ENCODE data around the gene GNRHR.
"Not testable (repeated sequence)": the region's sequence is repeated elsewhere in the genome, so short reads cannot be mapped to it uniquely, and the experiment has no call there.

Gene GNRHR

GRCh38 chr4:67754288-67754687, at the start of gene GNRHR:
Gene GNRHR (minus strand): TSS chr4:67754388. CDS start chr4:67754335, 53 bp downstream.
- no peak for DNase-seq (ENCODE audit: low read depth)

GRCh38 chr4:67796810-67797209, 42.6 kb upstream of the GNRHR start:
- no peak for DNase-seq (ENCODE audit: low read depth)

GRCh38 chr4:67790721-67791120, 36.5 kb upstream of the GNRHR start:
- no peak for DNase-seq (ENCODE audit: low read depth)

- no peak for DNase-seq (ENCODE audit: low read depth)
These were observed 33.1 kb upstream of the GNRHR start for GRCh38 chr4:67787311-67787710.

DNA sequence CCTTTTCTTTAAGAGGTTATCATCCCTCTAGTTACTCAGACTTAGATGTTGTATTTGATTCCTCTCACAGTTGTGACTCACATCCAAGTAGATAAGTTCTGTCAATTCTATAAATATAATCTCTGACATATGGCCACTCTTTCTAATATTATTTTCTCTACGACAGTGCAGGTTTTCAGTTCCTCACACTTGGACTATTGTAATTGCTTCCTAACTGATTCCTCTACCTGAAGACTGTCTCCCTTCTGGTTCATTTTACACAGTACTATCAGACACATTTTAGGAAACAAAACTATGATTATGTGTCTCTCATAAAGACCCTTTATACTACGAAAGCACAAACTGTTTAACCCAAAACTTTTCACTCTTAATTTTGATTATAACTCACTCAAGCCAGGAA, 31.3 kb upstream of the GNRHR start:
- DNase-seq (ENCODE audit: low read depth): no peak

GRCh38 chr4:67779631-67780030, 25.4 kb upstream of the GNRHR start:
- DNase-seq (ENCODE audit: low read depth): no peak

- DNase-seq (ENCODE audit: low read depth): no peak
These were observed 22.6 kb upstream of the GNRHR start for GRCh38 chr4:67776746-67777145.

GRCh38 chr4:67770422-67770821, 16.2 kb upstream of the GNRHR start:
- DNase-seq (ENCODE audit: low read depth): no peak

DNA sequence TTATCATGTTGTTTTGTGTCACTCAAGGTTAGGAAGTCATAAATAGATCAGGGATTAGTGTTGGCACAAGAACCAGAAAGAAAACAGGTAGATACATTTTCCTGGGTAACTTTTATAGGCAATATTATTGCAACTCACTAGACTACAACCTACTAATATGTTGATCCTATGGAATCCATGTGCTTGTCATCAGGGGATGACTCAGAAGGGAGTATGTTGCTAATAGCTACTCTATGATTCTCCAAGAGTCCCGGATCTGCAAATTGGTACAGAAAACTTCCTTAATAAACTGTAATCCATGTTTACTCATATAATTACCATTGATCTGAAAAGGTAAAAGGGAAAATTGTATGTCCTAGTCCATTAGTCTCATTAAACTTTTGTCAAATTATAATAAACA, 11.7 kb upstream of the GNRHR start:
- no peak for DNase-seq (ENCODE audit: low read depth)

GRCh38 chr4:67765401-67765800, 11.2 kb upstream of the GNRHR start:
- DNase-seq (ENCODE audit: low read depth): no peak

GRCh38 chr4:67764183-67764582, 10.0 kb upstream of the GNRHR start:
- no peak for DNase-seq (ENCODE audit: low read depth)

DNA sequence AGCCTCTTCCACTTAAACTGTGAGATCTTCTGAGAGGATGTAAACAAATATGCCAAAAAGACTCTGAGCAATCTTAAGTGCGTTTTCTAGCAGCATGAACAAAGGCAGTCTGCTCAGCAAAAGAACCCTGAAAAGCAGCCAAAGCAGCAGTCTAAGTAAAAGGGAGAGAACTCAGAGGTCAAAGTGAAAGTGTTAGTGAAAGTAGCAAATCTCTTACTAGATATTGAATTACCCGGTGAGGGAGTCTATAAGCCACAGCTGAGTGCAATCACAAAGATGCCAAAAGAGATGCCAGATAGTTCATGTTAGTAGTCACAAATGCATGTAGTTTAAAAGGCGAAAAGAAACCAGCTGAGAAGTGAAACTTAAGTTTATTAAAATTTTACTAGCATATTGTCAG, 7.9 kb upstream of the GNRHR start:
- DNase-seq (ENCODE audit: low read depth): no peak

GRCh38 chr4:67756991-67757390, 2.8 kb upstream of the GNRHR start:
- not testable (repeated sequence) for DNase-seq (ENCODE audit: low read depth)

- no peak for DNase-seq (ENCODE audit: low read depth)
These were observed 1.8 kb upstream of the GNRHR start for GRCh38 chr4:67755974-67756373.

DNA sequence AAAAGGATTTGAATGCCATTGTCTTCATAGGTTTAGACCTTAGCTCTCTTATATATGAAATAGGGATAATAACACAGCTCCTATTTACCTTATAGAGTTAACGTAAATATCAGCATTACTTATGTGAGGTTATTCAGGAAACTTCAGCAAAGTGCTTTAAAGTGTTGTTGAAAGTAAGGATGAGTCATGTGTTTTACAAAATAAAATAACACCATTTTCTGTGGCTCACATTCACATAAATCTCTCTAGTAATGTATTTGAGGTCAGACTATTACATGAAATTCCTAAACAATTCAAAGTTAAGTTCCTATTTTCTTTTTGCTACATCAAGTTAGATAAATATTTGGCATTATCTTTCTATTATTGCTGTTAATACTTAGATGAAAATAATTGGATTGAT, 2.9 kb downstream of the GNRHR start:
- no peak for DNase-seq (ENCODE audit: low read depth)

- DNase-seq (ENCODE audit: low read depth): no peak
These were observed 3.5 kb downstream of the GNRHR start for GRCh38 chr4:67750691-67751090.

GRCh38 chr4:67749286-67749685, 4.9 kb downstream of the GNRHR start:
- no peak for DNase-seq (ENCODE audit: low read depth)

DNA sequence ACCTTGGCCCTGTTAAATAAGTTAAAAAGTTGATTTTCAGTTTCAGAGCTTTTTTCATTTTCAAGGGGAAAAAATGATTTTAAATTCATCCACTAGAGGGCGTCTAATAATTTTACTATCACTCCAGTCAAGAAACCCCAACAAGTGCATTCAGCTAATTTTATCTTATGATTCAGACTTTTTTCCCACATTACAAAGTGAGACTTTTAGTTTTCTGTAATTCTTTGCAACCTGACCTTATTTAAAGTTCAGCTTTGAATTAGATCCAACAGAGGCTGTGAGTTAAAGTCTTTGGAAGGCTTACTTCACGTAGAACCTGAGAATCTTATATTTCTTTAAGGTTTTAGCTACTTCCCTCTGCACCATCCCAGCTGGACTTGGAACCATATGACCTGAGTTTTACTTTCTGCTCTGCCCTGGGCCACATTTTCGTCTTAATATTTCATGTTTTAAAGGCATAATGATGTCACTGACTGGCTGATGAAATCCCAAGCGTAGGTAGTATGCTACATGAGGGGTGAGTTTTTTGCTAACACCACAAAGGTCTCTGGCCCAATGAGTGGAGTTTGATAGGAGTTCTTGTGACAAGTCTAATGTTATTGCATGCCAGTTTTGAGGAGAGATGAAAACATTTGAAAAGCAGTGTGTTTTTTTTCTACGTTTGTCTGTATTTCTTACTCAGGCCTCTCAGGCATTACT, 7.2 kb downstream of the GNRHR start:
- DNase-seq (ENCODE audit: low read depth): no peak

GRCh38 chr4:67744561-67745283, 9.5 kb downstream of the GNRHR start:
- no peak for DNase-seq (ENCODE audit: low read depth)

DNA sequence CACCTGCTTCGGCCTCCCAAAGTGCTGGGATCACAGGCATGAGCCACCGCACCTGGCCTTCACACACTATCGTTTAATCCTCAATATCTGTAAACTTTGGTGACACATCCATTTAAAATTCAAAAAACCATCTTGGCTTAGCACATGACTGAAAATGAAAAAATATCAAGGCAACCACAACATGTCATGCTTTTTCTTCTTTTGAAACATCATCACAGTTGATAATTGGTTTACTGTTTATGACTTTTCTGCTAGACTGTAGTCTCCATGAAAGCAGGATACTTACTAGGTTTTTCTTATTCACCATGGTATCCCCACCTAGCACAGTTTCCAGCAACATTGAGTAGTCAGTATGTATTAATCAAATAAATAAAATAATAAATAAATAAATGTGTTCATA, 11.0 kb downstream of the GNRHR start:
- no peak for DNase-seq (ENCODE audit: low read depth)

- DNase-seq (ENCODE audit: low read depth): no peak
These were observed 17.9 kb downstream of the GNRHR start for GRCh38 chr4:67736262-67736661.

- no peak for DNase-seq (ENCODE audit: low read depth)
These were observed 18.9 kb downstream of the GNRHR start for GRCh38 chr4:67735325-67735724.

GRCh38 chr4:67730511-67730910, 23.7 kb downstream of the GNRHR start:
- not testable (repeated sequence) for DNase-seq (ENCODE audit: low read depth)

All from activated T-helper 1 cell treated with Interleukin-2 at 50 U/mL for 16 hours (primary cell).